Activated T-helper 1 cell treated with anti-CD3 and anti-CD28 coated beads, Interleukin-2, amount 50 U/mL, for 16 hours (primary cell): Measurements from ENCODE around the gene KRT33B.
"Not testable (repeated sequence)": the region's sequence is repeated elsewhere in the genome, so short reads cannot be mapped to it uniquely, and the experiment has no call there.

ENCODE experiments used
- DNase-seq, 2 donors: peaks; one replicate each; pipeline ENCODE4 v3.0.0-alpha.2; 2020; ENCODE audit warnings: low read depth in 1 of 2, low spot score in 1 of 2

The KRT33B gene

DNA sequence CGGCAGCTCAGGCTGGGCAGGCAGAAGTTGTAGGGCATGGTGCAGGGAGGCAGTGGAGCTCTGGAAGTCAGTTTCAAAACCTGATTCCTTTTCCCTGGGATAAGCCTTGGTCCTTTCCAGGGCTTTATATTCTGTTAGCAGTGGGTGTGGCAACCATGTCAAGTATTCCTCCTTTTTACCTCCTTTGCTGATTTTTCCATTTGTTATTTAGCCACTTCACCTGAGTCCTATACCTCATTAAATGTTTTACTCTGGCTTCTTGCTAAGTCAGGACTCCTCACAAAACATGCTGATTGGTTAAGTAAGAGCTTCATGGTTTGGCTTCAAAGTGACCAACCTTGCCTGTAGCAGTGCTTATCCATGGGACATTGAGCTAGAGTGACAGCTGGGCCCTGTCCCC lies at the start of gene KRT33B:
TSS of gene KRT33B (minus strand) at position 101 of the 400 bp plus-strand sequence. CDS start at position 38, 63 bp downstream.
- no peak for DNase-seq

DNA sequence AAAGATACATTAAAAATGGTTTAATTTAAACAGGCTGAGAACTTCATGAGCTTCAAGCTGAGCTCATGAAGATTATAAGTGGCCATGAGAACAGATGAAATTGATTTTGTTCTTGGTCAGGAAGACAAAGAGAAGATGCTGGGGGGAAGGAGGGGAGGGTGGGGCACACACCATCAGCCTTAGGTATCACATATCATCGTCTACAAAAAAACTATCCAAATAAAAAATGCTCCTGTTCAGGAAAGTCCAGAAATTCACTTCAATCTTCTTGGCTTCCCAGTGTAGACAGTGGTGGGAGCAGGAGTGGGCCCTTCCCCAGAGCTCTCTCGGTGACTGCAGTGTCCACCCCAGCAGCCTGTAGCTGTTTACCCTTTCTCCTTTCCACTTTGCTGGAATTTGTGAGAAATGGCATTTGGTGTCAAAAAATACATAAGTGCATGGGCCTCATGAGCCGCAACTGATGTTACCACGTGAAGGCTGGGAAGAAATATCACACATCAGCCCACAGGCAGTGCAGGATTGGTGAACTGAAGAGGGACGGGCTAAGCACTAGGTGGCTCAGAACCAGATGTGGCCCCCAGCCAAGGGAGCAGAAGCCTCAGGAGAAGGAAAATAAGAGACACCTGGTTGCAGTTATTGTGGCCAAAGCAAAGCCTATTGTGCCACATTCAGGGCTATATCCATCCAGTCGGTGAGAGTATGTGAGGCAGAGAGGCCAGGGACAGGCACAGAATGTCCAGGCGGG lies 48.7 kb upstream of the KRT33B start:
- no peak for DNase-seq

DNA sequence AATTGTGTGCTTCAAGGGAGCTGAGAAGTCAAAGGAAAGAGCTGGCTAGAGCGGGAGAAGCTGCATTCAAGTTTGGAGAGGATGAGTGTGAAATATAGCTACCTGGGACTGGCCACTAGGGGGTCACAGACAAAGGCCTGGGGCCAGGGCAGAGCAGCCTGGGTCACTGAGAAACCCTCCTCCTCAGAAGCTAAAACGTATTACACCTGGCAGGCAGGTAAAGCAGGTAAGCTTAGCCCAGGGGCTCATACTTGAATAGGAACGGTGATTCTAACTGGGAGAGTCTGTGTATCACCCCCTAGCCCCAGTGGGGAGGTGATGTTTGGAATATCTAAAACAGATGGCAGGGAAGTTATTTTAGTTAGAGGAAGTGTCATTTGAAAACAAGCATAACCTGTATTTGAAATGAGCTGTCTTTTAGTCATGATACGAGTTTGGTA lies 48.0 kb upstream of the KRT33B start:
- DNase-seq: no peak

DNA sequence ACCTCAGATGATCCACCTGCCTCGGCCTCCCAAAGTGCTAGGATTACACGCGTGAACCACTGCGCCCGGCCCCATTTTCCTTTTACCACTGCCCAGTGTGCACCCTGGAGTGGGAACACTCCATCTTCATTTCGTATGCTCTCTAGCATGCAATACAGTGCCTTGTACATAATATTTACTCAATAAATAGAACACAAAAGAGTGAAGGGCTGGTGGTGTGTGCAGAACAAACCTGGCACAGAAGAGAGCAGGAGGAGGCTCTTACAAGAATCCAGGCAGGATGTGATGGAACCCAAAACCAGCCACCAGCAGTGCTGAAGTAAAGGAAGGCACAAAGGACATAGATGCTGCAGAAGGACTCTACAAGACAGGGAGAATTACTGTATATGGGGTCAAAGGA lies 47.5 kb upstream of the KRT33B start:
- no peak for DNase-seq

- no peak for DNase-seq
Measured at GRCh38 chr17:41416479-41416878, 46.9 kb upstream of the KRT33B start.

DNA sequence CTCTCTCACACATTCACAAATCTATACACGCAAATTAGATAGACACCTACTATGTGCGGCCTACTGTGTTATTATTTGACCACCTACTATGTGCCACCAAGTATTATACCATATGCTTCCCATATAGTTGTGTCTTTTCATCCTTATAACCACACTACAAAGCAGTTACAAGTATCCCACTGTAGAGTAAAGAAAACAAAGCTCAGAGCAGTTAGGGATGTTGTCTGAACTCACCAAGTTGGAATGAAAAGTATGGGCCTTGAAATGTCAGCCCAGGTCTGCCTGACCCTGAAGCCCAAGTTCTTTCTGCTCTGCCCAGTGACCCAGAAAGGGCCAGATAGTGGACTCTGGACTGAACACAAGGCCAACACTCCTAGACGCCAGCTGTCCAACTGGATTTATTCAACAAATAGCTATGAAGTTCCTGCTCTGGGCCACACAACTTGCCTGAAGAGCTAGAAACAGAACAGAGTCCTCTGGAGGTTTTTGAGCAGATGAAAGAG lies 46.3 kb upstream of the KRT33B start:
- DNase-seq: no peak

DNA sequence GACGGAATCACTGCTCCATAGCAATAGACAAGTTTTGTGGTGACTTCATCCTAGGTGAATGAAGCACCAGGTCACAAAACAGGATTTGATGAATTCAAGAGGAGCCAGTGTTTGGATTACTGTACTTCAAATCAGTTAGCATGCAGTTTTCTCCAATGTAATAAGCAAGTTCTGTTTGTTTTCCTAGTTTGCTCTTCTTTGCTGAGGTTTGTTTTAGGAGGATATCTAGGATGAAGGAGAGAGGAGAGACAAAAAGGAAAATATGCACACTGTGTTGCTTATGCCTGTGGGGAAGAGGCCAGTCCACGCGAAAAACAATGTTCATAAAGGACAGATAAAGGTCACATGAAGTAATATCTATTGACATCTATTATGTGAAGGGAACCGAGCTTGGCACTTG lies 45.8 kb upstream of the KRT33B start:
- DNase-seq: no peak

DNA sequence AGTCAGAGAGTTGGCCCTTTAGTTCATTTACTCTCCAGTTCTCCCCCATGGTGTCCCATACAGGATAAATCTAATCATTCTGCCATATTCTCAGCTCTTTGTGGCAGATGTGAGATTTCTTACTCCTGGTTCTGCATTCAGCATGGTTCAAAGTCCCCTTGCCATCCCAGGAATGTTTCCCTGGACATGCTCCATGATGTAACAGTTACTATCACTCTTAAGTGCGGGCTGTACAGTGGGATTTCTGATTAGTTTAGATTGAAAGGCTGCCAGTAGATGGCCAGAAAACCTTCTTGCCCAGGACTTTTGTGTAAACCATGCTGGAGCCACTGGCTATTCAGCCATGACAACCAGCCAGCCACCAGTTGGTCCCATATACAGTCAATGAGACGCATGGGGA lies 44.4 kb upstream of the KRT33B start:
- no peak for DNase-seq

DNA sequence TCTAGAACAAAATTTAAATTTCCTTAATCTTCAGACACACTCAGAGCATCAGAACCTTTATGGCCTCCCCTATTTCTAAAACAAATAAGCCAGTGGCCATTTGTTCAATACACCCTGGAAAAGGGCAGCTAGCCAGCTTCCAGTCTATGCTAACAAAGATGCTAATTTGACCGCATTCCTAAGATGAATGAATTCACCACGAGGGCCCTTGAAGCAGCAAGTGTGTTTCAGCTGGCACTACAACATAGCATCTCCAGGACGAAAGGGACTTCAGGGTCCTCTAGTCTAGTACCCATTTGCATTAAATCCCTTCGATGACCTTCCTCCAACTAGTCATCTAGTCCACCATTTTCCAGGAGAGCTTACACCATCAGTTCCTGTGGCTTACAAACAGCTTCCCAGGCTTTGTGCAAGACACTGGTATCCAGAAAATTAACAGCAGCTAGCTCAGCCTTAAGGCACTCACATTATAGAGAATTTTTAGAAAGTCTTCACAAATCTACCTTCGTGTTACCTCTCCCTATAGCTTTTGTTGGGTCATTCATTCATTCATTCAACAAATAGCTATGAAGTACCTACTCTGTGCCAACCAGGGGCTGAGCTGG lies 43.8 kb upstream of the KRT33B start:
- no peak for DNase-seq

GRCh38 chr17:41411072-41411840 lies 41.6 kb upstream of the KRT33B start:
- no peak for DNase-seq

DNA sequence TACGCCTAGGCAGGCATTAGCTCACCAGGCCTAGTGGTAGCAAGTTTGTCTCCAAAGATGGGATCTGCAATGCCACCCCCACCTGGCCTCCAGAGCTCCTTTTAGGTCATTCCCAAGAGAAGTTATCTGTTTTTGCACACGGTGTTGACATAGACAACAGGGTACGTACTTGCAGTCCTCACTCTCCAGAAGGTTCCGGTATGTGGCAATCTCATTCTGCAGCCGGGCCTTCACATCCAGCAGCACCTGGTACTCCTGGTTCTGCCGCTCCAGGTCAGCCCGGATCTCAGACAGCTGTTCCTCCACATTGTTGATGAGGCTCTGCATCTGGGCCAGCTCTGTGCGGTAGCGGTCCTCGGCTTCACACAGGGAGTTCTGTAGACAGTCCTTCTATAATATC lies 37.6 kb upstream of the KRT33B start:
- no peak for DNase-seq

GRCh38 chr17:41406205-41406604 lies 36.6 kb upstream of the KRT33B start:
- DNase-seq: no peak

DNA sequence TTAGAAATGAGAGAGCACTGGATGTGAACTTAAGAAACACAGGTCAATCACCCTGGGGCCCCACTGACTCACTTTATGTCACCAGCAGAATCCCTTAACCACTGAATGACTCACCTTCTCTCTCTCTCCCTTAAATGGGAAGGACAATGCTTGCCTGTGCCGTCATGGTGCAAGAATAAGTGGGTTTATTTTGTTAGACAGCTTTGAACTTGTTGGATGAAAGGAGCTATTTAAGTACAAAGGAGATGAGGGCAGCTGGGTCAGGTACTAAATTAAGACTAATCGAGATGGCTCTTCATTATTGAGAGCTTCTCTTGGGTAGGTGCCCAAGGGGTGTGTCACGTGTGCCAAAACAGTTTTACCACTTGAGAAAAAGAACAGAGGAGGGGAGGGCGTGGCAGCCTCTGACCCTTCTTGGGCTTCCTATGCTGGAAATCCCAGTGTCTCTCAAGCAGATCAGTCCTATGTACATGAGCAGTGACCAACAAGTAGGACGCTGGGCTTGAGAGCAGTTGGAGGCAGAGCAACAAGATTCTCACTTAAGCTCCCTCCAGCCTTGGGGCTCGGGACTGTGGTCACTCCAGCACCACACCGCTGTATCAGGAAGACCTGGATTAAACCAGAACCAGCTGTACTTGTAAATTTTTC lies 34.5 kb upstream of the KRT33B start:
- DNase-seq: peak in 1 of 2 donors; percentile 12

- no peak for DNase-seq
Measured at GRCh38 chr17:41403404-41404023, 33.9 kb upstream of the KRT33B start.

- no peak for DNase-seq
Measured at GRCh38 chr17:41402161-41402560, 32.5 kb upstream of the KRT33B start.

DNA sequence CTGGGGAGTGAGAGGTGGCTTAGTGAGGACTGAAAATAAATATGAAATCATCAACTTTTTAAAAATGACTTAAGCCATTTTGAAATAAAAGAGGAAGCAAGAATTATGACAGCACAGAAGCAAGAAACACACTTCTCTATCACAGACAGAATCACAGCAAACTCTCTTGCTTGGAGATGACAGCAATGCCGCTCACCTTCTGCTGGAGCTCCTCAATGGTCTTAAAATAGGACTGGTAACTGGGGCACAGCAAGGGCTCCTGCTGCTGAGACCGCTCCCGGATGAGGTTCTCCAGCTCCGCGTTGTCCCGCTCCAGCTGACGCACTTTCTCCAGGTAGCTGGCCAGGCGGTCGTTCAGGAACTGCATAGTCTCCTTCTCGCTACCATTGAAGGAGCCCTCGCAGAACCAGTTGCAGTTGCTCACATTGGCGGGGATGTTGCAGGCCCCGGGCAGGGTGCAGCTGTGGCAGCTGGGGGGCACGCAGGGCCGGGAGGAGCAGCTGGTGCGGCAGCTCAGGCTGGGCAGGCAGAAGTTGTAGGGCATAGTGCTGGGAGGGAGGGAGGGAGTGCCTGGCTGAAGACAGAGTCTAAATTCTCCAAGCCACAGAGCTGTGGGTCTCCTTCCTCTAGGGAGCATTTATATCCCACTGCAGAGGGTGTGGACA lies 27.5 kb upstream of the KRT33B start, which contains the start of gene KRT31:
TSS of gene KRT31 (minus strand) at position 613 of the 665 bp plus-strand sequence. CDS start at position 544, 69 bp downstream.
- no peak for DNase-seq

DNA sequence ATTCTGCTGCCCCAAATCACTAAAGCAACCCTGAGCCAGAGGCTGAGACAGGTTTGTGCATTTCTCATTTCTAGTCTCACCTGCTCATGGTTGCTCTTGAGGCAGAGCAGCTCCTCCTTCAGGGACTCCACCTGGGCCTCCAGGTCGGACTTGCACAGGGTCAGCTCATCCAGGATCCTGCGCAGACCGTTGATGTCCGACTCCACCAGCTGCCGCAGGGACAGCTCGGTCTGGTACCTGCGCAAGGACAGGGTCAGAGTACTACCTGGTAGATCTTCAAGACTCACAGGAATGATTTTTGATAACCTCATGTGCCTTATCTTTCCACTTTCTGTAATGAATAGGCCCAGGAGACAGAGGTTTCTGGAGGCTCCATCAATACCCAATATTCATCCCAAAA lies 26.7 kb upstream of the KRT33B start:
- DNase-seq: no peak

GRCh38 chr17:41395611-41396010 lies 26.0 kb upstream of the KRT33B start:
- DNase-seq: no peak

GRCh38 chr17:41395044-41395443 lies 25.4 kb upstream of the KRT33B start:
- DNase-seq: not testable (repeated sequence)
